DOHH2 (cell line): ENCODE measurements around the gene POP4.

ENCODE experiments used
- H3F3A ChIP-seq: fragments of 200-600 bp; sonication (generic), shearing (Covaris generic); 2 replicates; pipeline ENCODE4 v1.6.0; 2016; ENCODE audit warnings: antibody characterized with exemption, mild to moderate bottlenecking; ENCODE audit not compliant: control insufficient read depth, insufficient read depth
- H3K27ac ChIP-seq: fragments of 200-600 bp; sonication (generic); 2 replicates; pipeline ENCODE4 v1.5.1; 2014; ENCODE audit warnings: low read depth, mild to moderate bottlenecking, low read length, moderate library complexity
- H3K27me3 ChIP-seq: fragments of 200-600 bp; sonication (generic); 2 replicates; pipeline ENCODE4 v1.6.1; 2014; ENCODE audit warnings: mild to moderate bottlenecking, low read length, mixed read lengths; ENCODE audit not compliant: control insufficient read depth
- H3K36me3 ChIP-seq: fragments of 200-600 bp; sonication (generic); 2 replicates; pipeline ENCODE4 v1.6.1; 2014; ENCODE audit warnings: mild to moderate bottlenecking, low read length, moderate library complexity, mixed read lengths; ENCODE audit not compliant: control insufficient read depth
- H3K4me1 ChIP-seq: fragments of 200-600 bp; sonication (generic); 2 replicates; pipeline ENCODE4 v1.6.1; 2014; ENCODE audit warnings: mild to moderate bottlenecking, low read length, mixed read lengths; ENCODE audit not compliant: control insufficient read depth
- H3K4me2 ChIP-seq: fragments of 200-600 bp; sonication (generic); 2 replicates; pipeline ENCODE4 v1.6.0; 2014; ENCODE audit warnings: mild to moderate bottlenecking, low read length, moderate library complexity
- H3K4me3 ChIP-seq: fragments of 200-600 bp; sonication (generic); 2 replicates; pipeline ENCODE4 v1.5.1; 2014; ENCODE audit warnings: mild to moderate bottlenecking, low read length, mixed read lengths
- H3K79me2 ChIP-seq: fragments of 200-600 bp; sonication (generic); 2 replicates; pipeline ENCODE4 v1.6.1; 2014; ENCODE audit warnings: mild to moderate bottlenecking, low read length, mixed read lengths; ENCODE audit not compliant: control insufficient read depth
- H3K9me2 ChIP-seq: fragments of 200-600 bp; sonication (generic); replicated peaks from 2 replicates; pipeline ENCODE4 v1.6.1; 2014; ENCODE audit warnings: mild to moderate bottlenecking, low read length, mixed read lengths; ENCODE audit not compliant: control insufficient read depth
- H3K9me3 ChIP-seq: fragments of 200-600 bp; sonication (generic); 2 replicates; pipeline ENCODE4 v1.6.1; 2014; ENCODE audit warnings: antibody characterized with exemption, low read length, mixed read lengths; ENCODE audit not compliant: control insufficient read depth, insufficient read depth
- H4K20me1 ChIP-seq: fragments of 200-600 bp; sonication (generic); 2 replicates; pipeline ENCODE4 v1.6.0; 2014; ENCODE audit warnings: low read depth, mild to moderate bottlenecking, antibody characterized with exemption, low read length, moderate library complexity; ENCODE audit not compliant: control insufficient read depth, insufficient read depth
- EZH2phosphoT487 ChIP-seq: fragments of 200-600 bp; sonication (generic); IDR thresholded peaks from 2 replicates; pipeline ENCODE4 v1.6.1; 2017; ENCODE audit warnings: borderline replicate concordance, mild to moderate bottlenecking, antibody characterized with exemption, low read length, moderate library complexity, mixed read lengths
- TF ChIP-seq, protein P1 (sequence below): fragments of 200-600 bp; sonication (generic); IDR thresholded peaks from one replicate; pipeline ENCODE4 v1.5.1; 2014; ENCODE audit warnings: antibody characterized with exemption, mild to moderate bottlenecking, low read depth, low read length; ENCODE audit not compliant: poor library complexity, severe bottlenecking

The POP4 gene

DNA sequence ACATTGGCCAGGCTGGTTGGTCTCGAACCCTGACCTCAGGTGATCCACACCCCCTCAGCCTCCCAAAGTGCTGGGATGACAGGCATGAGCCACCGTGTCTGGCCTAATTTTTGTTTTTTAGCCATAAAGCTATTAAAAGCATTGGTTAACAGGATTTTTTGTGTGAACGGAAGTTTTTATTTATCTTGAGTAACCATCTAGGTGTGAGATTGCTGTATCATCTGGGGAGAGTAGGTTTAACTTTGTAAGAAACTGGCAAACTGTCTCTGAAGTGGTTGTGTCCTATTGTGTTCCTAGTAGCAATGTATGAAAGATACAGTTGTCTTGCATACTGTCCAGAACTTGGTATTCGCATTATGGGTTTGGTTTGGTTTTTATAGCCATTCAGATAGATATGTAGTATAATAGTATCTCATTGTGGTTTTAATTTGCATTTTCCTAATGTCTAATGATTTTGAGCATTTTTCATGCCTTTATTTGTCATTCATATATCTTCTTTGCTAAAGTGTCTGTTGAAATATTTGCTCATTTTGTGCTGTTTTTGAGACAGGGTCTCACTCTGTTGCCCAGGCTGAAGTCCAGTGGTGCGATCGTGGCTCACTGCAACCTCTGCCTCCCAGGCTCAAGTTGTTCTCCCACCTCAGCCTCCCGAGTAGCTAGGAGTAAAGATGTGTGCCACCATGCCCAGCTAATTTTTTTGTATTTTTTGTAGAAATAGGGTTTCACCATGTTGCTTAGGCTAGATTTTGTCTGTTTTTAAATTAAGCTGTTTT lies 45.7 kb downstream of the POP4 start:
- H3K4me1 ChIP-seq, result no peaks in the 10 kb centered on the region
- no peaks in the 10 kb centered on the region for H3K36me3 ChIP-seq
- H3K4me2 ChIP-seq, result no peak overlapping the region
- no peaks in the 10 kb centered on the region for H3K9me2 ChIP-seq
- no peaks in the 10 kb centered on the region for H3K9me3 ChIP-seq
- H3F3A ChIP-seq, result no peaks in the 10 kb centered on the region
- H3K27ac ChIP-seq, result no peak overlapping the region
- 0 out of 2 replicates have a peak, but pooled peaks cover 5% of the 10 kb centered on the region for H3K27me3 ChIP-seq
- H4K20me1 ChIP-seq, result no peaks in the 10 kb centered on the region
- no peaks in the 10 kb centered on the region for H3K79me2 ChIP-seq
- no peak for TF ChIP-seq EZH2phosphoT487
- TF ChIP-seq, protein P1, sequence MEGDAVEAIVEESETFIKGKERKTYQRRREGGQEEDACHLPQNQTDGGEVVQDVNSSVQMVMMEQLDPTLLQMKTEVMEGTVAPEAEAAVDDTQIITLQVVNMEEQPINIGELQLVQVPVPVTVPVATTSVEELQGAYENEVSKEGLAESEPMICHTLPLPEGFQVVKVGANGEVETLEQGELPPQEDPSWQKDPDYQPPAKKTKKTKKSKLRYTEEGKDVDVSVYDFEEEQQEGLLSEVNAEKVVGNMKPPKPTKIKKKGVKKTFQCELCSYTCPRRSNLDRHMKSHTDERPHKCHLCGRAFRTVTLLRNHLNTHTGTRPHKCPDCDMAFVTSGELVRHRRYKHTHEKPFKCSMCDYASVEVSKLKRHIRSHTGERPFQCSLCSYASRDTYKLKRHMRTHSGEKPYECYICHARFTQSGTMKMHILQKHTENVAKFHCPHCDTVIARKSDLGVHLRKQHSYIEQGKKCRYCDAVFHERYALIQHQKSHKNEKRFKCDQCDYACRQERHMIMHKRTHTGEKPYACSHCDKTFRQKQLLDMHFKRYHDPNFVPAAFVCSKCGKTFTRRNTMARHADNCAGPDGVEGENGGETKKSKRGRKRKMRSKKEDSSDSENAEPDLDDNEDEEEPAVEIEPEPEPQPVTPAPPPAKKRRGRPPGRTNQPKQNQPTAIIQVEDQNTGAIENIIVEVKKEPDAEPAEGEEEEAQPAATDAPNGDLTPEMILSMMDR, result no peak
- no peak overlapping the region for H3K4me3 ChIP-seq

DNA sequence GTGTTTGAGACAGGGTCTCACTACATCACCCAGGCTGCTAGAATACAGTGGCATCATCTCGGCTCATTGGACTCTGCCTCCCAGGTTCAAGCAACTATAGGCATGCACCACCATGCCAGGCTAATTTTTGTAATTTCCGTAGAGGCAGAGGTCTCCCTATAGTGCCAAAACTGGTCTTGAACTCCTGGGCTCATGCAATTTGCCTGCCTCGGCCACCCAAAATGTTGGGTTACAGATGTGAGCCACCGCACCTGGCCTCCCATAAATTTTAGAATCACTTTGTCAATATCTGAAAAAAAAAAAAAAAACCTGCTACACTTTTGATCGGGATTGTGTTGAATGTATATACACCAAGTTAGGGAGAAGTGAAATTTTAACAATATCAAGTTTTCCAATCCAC lies 47.3 kb downstream of the POP4 start:
- no peaks in the 10 kb centered on the region for H3K36me3 ChIP-seq
- no peak for TF ChIP-seq EZH2phosphoT487
- TF ChIP-seq, protein P1, result no peak
- no peaks in the 10 kb centered on the region for H3K79me2 ChIP-seq
- H4K20me1 ChIP-seq, result no peaks in the 10 kb centered on the region
- no peak overlapping the region for H3K27ac ChIP-seq
- 0 out of 2 replicates have a peak, but pooled peaks cover 5% of the 10 kb centered on the region for H3K27me3 ChIP-seq
- H3K4me3 ChIP-seq, result no peak overlapping the region
- H3K4me2 ChIP-seq, result no peak overlapping the region
- H3K9me3 ChIP-seq, result no peaks in the 10 kb centered on the region
- H3K9me2 ChIP-seq, result no peaks in the 10 kb centered on the region
- no peaks in the 10 kb centered on the region for H3K4me1 ChIP-seq
- no peaks in the 10 kb centered on the region for H3F3A ChIP-seq

- H3K27me3 ChIP-seq, result 0 out of 2 replicates have a peak, but pooled peaks cover 5% of the 10 kb centered on the region
Observed at GRCh38 chr19:29655648-29656335, 49.7 kb downstream of the POP4 start.

More at GRCh38 chr19:29655648-29656335, 49.7 kb downstream of the POP4 start:
- no peak overlapping the region for H3K27ac ChIP-seq
- H3K4me2 ChIP-seq, result no peak overlapping the region
- no peaks in the 10 kb centered on the region for H3K79me2 ChIP-seq
- no peaks in the 10 kb centered on the region for H3K9me2 ChIP-seq
- TF ChIP-seq, protein P1, result no peak
- no peak for TF ChIP-seq EZH2phosphoT487
- H3F3A ChIP-seq, result no peaks in the 10 kb centered on the region
- no peaks in the 10 kb centered on the region for H3K4me1 ChIP-seq
- H3K4me3 ChIP-seq, result no peak overlapping the region
- no peaks in the 10 kb centered on the region for H4K20me1 ChIP-seq
- H3K36me3 ChIP-seq, result no peaks in the 10 kb centered on the region
- no peaks in the 10 kb centered on the region for H3K9me3 ChIP-seq
